Neural cell (in vitro differentiated cells): ENCODE data around the gene MED22. TPM values are rescaled to one million over a fixed set of nuclear protein-coding genes. Genes with fewer than 3 reads are reported as not detected.
A peak's percentile ranks its signal among the peaks of the same experiment; 100 is the strongest.
"Not testable (repeated sequence)": the region's sequence is repeated elsewhere in the genome, so short reads cannot be mapped to it uniquely, and the experiment has no call there.

Experiments used
- H2AFZ ChIP-seq: fragments of 200-600, 300-800 bp; sonication (generic), shearing (Covaris generic); 2 replicates; pipeline ENCODE4 v1.6.0; 2014; ENCODE audit warnings: low read depth, mild to moderate bottlenecking, antibody characterized with exemption, low read length, moderate library complexity
- H3F3A ChIP-seq: fragments of 200-600 bp; shearing (Covaris generic); 2 replicates; pipeline ENCODE4 v1.6.1; 2016; ENCODE audit warnings: mild to moderate bottlenecking, moderate library complexity, mixed read lengths, antibody characterized with exemption, low read length; ENCODE audit not compliant: insufficient read depth, poor library complexity, severe bottlenecking
- H3K27ac ChIP-seq: fragments of 200-600, 300-800 bp; sonication (generic), shearing (Covaris generic); 2 replicates; pipeline ENCODE4 v1.5.1; 2014; ENCODE audit warnings: mild to moderate bottlenecking, low read length, moderate library complexity
- H3K27me3 ChIP-seq: fragments of 300-800, 200-600 bp; sonication (generic), shearing (Covaris generic); 2 replicates; pipeline ENCODE4 v1.6.0; 2014; ENCODE audit warnings: mild to moderate bottlenecking, low read depth, low read length, moderate library complexity; ENCODE audit not compliant: insufficient read depth
- H3K36me3 ChIP-seq: fragments of 300-800, 200-600 bp; sonication (generic), shearing (Covaris generic); 2 replicates; pipeline ENCODE4 v1.5.1; 2014; ENCODE audit warnings: mild to moderate bottlenecking, antibody characterized with exemption, low read length, moderate library complexity; ENCODE audit not compliant: insufficient read depth
- H3K4me2 ChIP-seq: fragments of 300-800, 200-600 bp; sonication (generic), shearing (Covaris generic); 2 replicates; pipeline ENCODE4 v1.6.0; 2014; ENCODE audit warnings: mild to moderate bottlenecking, low read length
- H3K4me3 ChIP-seq: fragments of 300-800, 200-600 bp; sonication (generic), shearing (Covaris generic); 2 replicates; pipeline ENCODE4 v1.5.1; 2014; ENCODE audit warnings: mild to moderate bottlenecking, low read length, moderate library complexity
- H3K79me2 ChIP-seq: fragments of 200-600 bp; shearing (Covaris generic); replicated peaks from 2 replicates; pipeline ENCODE4 v1.6.0; 2014; ENCODE audit warnings: mild to moderate bottlenecking, low read length, moderate library complexity; ENCODE audit not compliant: insufficient read depth
- H3K9ac ChIP-seq: fragments of 300-800, 200-600 bp; sonication (generic), shearing (Covaris generic); 2 replicates; pipeline ENCODE4 v1.6.1; 2016; ENCODE audit warnings: mild to moderate bottlenecking, low read length, mixed read lengths
- H3K9me2 ChIP-seq: fragments of 200-600 bp; shearing (Covaris generic); 2 replicates; pipeline ENCODE4 v1.6.1; 2016; ENCODE audit warnings: mild to moderate bottlenecking, low read length, mixed read lengths; ENCODE audit not compliant: insufficient read depth
- H3K9me3 ChIP-seq: fragments of 200-600, 300-800 bp; sonication (generic), shearing (Covaris generic); 2 replicates; pipeline ENCODE4 v1.6.1; 2016; ENCODE audit warnings: mild to moderate bottlenecking, mixed run types, low read length, moderate library complexity, mixed read lengths
- H4K20me1 ChIP-seq: fragments of 200-600 bp; shearing (Covaris generic); 2 replicates; pipeline ENCODE4 v1.6.1; 2016; ENCODE audit warnings: mild to moderate bottlenecking, mixed run types; ENCODE audit not compliant: insufficient read depth
- CTCF ChIP-seq: fragments of 450-650 bp; IDR thresholded peaks from 2 replicates; pipeline ENCODE4 v1.5.1; 2014; ENCODE audit warnings: antibody characterized with exemption, mild to moderate bottlenecking, moderate library complexity; ENCODE audit not compliant: poor library complexity, severe bottlenecking
- EP300 ChIP-seq: fragments of 450-650 bp; conservative IDR thresholded peaks from 2 replicates; pipeline ENCODE4 v1.6.1; 2014; ENCODE audit warnings: antibody characterized with exemption, mild to moderate bottlenecking, moderate library complexity; ENCODE audit not compliant: poor library complexity, severe bottlenecking
- EZH2 ChIP-seq: fragments of 200-600, 300-800 bp; shearing (Covaris generic), sonication (generic); IDR thresholded peaks from 2 replicates; pipeline ENCODE4 v1.6.1; 2014; ENCODE audit warnings: antibody characterized with exemption, low read length, borderline replicate concordance, mild to moderate bottlenecking; ENCODE audit not compliant: insufficient read depth, poor library complexity, severe bottlenecking
- MXI1 ChIP-seq: fragments of 450-650 bp; conservative IDR thresholded peaks from 2 replicates; pipeline ENCODE4 v1.6.1; 2014; ENCODE audit warnings: antibody characterized with exemption, mild to moderate bottlenecking; ENCODE audit not compliant: poor library complexity, severe bottlenecking
- POLR2AphosphoS5 ChIP-seq: IDR thresholded peaks from 2 replicates; pipeline ENCODE4 v1.6.1; 2012
- RAD21 ChIP-seq: fragments of 450-650 bp; conservative IDR thresholded peaks from 2 replicates; pipeline ENCODE4 v1.6.1; 2014; ENCODE audit warnings: antibody characterized with exemption, mild to moderate bottlenecking, moderate library complexity
- SMC3 ChIP-seq: fragments of 450-650 bp; conservative IDR thresholded peaks from 2 replicates; pipeline ENCODE4 v1.6.1; 2014; ENCODE audit warnings: antibody characterized with exemption, mild to moderate bottlenecking, moderate library complexity; ENCODE audit not compliant: poor library complexity
- TAF1 ChIP-seq: IDR thresholded peaks from 2 replicates; pipeline ENCODE4 v1.6.1; 2012; ENCODE audit warnings: low read depth
- polyA plus RNA-seq: library from polyadenylated mRNA; depleted of rRNA; stranded (reverse); fragments of >200 nt; gene quantifications from 2 replicates; pipeline ENCODE4 v1.2.3, GENCODE V29; 2014
- TF ChIP-seq, protein P1 (sequence below): IDR thresholded peaks from 2 replicates; pipeline ENCODE4 v1.6.1; 2012; ENCODE audit warnings: borderline replicate concordance

MED22 gene
- polyA plus RNA-seq, 1 donor from 2014 or later: 57.5 TPM

- Histone ChIP-seq H3F3A (no peaks in the 10 kb centered on the region), H3K27ac (no peak overlapping the region), H3K9me2 (no peaks in the 10 kb centered on the region), H3K79me2 (peaks cover 10% of the 10 kb centered on the region), H3K36me3 (no peaks in the 10 kb centered on the region), H3K9me3 (no peaks in the 10 kb centered on the region), H3K4me2 (no peak overlapping the region), H2AFZ (no peak overlapping the region), H3K27me3 (no peaks in the 10 kb centered on the region), H3K4me3 (no peak overlapping the region), H4K20me1 (no peaks in the 10 kb centered on the region), H3K9ac (no peak overlapping the region)
- TF ChIP-seq POLR2AphosphoS5 (no peak), RAD21 (no peak), MXI1 (no peak), SMC3 (no peak), EP300 (no peak), CTCF (no peak), TAF1 (no peak)
- TF ChIP-seq, protein P1, sequence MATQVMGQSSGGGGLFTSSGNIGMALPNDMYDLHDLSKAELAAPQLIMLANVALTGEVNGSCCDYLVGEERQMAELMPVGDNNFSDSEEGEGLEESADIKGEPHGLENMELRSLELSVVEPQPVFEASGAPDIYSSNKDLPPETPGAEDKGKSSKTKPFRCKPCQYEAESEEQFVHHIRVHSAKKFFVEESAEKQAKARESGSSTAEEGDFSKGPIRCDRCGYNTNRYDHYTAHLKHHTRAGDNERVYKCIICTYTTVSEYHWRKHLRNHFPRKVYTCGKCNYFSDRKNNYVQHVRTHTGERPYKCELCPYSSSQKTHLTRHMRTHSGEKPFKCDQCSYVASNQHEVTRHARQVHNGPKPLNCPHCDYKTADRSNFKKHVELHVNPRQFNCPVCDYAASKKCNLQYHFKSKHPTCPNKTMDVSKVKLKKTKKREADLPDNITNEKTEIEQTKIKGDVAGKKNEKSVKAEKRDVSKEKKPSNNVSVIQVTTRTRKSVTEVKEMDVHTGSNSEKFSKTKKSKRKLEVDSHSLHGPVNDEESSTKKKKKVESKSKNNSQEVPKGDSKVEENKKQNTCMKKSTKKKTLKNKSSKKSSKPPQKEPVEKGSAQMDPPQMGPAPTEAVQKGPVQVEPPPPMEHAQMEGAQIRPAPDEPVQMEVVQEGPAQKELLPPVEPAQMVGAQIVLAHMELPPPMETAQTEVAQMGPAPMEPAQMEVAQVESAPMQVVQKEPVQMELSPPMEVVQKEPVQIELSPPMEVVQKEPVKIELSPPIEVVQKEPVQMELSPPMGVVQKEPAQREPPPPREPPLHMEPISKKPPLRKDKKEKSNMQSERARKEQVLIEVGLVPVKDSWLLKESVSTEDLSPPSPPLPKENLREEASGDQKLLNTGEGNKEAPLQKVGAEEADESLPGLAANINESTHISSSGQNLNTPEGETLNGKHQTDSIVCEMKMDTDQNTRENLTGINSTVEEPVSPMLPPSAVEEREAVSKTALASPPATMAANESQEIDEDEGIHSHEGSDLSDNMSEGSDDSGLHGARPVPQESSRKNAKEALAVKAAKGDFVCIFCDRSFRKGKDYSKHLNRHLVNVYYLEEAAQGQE: no peak
Observed at GRCh38 chr9:133339641-133340040, 8.3 kb downstream of the MED22 start.

- Histone ChIP-seq H3K27ac (peak within 1 kb of the TSS; percentile 72), H3K79me2 (peaks cover 14% of the 10 kb centered on the region), H4K20me1 (no peaks in the 10 kb centered on the region), H3K4me3 (peak within 1 kb of the TSS; percentile 90), H3F3A (no peaks in the 10 kb centered on the region), H2AFZ (peak within 1 kb of the TSS; percentile 66), H3K9me2 (no peaks in the 10 kb centered on the region), H3K4me2 (peak within 1 kb of the TSS; percentile 85), H3K9me3 (no peaks in the 10 kb centered on the region), H3K36me3 (no peaks in the 10 kb centered on the region), H3K27me3 (no peaks in the 10 kb centered on the region), H3K9ac (peak within 1 kb of the TSS; percentile 71)
- peak; percentile 35 for TF ChIP-seq SMC3
- TF ChIP-seq EP300: peak; percentile 63
- TF ChIP-seq, protein P1: no peak
- TF ChIP-seq TAF1: peak; percentile 6
- TF ChIP-seq CTCF: no peak
- no peak for TF ChIP-seq EZH2
- peak; percentile 98 for TF ChIP-seq MXI1
- TF ChIP-seq RAD21: peak; percentile 39
- peak; percentile 90 for TF ChIP-seq POLR2AphosphoS5
Observed at GRCh38 chr9:133335924-133336811, 11.8 kb downstream of the MED22 start, which contains the start of gene SURF6. SURF6 (minus strand) TSS chr9:133336188; CDS start chr9:133336132, 56 bp downstream.

GRCh38 chr9:133334888-133335287, 13.0 kb downstream of the MED22 start:
- Histone ChIP-seq H3K9ac (peak overlapping the region; percentile 71), H3K79me2 (peaks cover 14% of the 10 kb centered on the region), H3K4me2 (peak overlapping the region; percentile 64), H3K4me3 (peak overlapping the region; percentile 90)
- H3K9me3 ChIP-seq, H3F3A ChIP-seq, H3K27ac ChIP-seq, H3K36me3 ChIP-seq, H2AFZ ChIP-seq, H3K27me3 ChIP-seq, H4K20me1 ChIP-seq, H3K9me2 ChIP-seq: not testable (repeated sequence)
